PC-3 (cell line): ENCODE results near the gene THBS3.
"Not testable (repeated sequence)": the region's sequence is repeated elsewhere in the genome, so short reads cannot be mapped to it uniquely, and the experiment has no call there.

ENCODE experiments used
- EZH2 ChIP-seq: fragments of 300-600 bp; sonication (generic); IDR thresholded peaks from one replicate; pipeline ENCODE4 v1.6.1; 2017; ENCODE audit warnings: antibody characterized with exemption, mild to moderate bottlenecking, low read length; ENCODE audit not compliant: unreplicated experiment
- TF ChIP-seq, protein P1 (sequence below): fragments of 300-600 bp; sonication (generic); conservative IDR thresholded peaks from 2 replicates; pipeline ENCODE4 v1.5.1; 2017; ENCODE audit warnings: antibody characterized with exemption, low read depth, mild to moderate bottlenecking, low read length

GRCh38 chr1:155163785-155164184 lies 43.9 kb downstream of the THBS3 start:
- TF ChIP-seq, protein P1, sequence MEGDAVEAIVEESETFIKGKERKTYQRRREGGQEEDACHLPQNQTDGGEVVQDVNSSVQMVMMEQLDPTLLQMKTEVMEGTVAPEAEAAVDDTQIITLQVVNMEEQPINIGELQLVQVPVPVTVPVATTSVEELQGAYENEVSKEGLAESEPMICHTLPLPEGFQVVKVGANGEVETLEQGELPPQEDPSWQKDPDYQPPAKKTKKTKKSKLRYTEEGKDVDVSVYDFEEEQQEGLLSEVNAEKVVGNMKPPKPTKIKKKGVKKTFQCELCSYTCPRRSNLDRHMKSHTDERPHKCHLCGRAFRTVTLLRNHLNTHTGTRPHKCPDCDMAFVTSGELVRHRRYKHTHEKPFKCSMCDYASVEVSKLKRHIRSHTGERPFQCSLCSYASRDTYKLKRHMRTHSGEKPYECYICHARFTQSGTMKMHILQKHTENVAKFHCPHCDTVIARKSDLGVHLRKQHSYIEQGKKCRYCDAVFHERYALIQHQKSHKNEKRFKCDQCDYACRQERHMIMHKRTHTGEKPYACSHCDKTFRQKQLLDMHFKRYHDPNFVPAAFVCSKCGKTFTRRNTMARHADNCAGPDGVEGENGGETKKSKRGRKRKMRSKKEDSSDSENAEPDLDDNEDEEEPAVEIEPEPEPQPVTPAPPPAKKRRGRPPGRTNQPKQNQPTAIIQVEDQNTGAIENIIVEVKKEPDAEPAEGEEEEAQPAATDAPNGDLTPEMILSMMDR, result not testable (repeated sequence)
- not testable (repeated sequence) for TF ChIP-seq EZH2
